ENCODE data around the gene CHFR. TPM values are rescaled to one million over a fixed set of nuclear protein-coding genes. Genes with fewer than 3 reads are reported as not detected.
"Not testable (repeated sequence)": the region's sequence is repeated elsewhere in the genome, so short reads cannot be mapped to it uniquely, and the experiment has no call there.

CHFR gene
- total RNA-seq, 4 donors from 2014 or later: 10.8 to 19.6 (median 12.1) TPM

DNA sequence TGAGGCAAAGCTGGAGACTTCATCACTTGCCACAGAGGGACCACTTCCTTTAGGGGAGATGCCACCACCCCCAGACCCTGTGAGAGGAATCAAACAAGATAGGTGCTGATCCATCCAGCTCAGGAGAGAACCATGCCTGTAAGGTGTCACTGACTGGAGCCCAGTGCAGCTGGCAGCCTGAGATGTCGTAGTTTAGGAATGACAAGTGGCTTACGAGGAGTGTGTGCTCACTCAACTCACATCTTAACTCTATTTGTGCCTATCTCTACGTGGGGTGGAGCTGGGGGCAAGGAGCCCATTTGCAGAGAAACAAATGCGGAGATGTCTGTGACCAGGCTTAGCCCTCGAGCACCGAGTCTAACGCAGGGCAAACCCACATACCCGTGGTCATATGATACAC lies 25.8 kb downstream of the CHFR start:
- peaks cover 0 to 52% of the 10 kb centered on the region in 2 donors for H3K36me3 ChIP-seq
- intact Hi-C loops (cut with DNase I; ENCODE audit: low total_unique reads): no loop called here

DNA sequence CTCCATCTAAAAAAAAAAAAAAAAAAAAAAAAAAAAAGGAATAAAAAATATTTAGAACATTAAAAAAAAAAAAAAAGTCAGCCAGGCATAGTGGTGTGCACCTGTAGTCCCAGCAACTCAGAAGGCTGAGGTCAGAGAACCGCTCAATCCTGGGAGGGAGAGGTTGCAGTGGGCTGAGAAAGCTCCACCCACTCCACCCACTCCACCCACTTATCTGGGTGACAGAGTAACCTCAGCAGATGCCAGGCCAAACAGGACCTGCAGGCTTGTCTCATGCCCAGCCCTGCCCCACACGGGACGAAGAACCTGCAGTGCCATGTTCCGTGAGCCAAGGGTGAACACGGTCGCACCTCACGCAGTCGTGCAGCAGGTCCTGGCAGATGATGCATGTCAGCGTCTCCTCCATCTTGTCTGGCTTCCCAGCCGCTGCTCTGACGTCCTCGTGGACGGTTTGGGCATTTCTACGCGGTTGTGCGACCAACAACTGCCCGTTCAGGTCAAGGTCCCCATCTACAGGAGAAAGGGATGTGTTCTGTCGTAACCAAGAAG lies 28.6 kb downstream of the CHFR start:
- Histone ChIP-seq H3K27me3 (no peaks in the 10 kb centered on the region), H3K9me3 (no peaks in the 10 kb centered on the region), H3K4me3 (no peak overlapping the region), H3K4me1 (no peaks in the 10 kb centered on the region), H3K36me3 (peaks cover 0 to 77% of the 10 kb centered on the region in 2 donors), H3K27ac (no peak overlapping the region)
- in situ Hi-C loops (cut with MboI; ENCODE audit: low sequenced_read_pairs in 4 of 4): no loop called here
- intact Hi-C loops (cut with DNase I; ENCODE audit: low total_unique reads): no loop called here
- ATAC-seq: no peak
- DNase-seq: no peak
- TF ChIP-seq, protein P1, sequence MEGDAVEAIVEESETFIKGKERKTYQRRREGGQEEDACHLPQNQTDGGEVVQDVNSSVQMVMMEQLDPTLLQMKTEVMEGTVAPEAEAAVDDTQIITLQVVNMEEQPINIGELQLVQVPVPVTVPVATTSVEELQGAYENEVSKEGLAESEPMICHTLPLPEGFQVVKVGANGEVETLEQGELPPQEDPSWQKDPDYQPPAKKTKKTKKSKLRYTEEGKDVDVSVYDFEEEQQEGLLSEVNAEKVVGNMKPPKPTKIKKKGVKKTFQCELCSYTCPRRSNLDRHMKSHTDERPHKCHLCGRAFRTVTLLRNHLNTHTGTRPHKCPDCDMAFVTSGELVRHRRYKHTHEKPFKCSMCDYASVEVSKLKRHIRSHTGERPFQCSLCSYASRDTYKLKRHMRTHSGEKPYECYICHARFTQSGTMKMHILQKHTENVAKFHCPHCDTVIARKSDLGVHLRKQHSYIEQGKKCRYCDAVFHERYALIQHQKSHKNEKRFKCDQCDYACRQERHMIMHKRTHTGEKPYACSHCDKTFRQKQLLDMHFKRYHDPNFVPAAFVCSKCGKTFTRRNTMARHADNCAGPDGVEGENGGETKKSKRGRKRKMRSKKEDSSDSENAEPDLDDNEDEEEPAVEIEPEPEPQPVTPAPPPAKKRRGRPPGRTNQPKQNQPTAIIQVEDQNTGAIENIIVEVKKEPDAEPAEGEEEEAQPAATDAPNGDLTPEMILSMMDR (IDR thresholded peaks at IDR 0.05 in 4 of 5, conservative IDR thresholded peaks at IDR 0.05 in 1 of 5): no peak

More for the DNA sequence above, 25.8 kb downstream of the CHFR start:
- Histone ChIP-seq H3K27me3 (no peaks in the 10 kb centered on the region), H3K4me1 (no peaks in the 10 kb centered on the region), H3K9me3 (no peaks in the 10 kb centered on the region), H3K27ac (no peak overlapping the region), H3K4me3 (no peak overlapping the region)
- no peak for TF ChIP-seq POLR2A (IDR thresholded peaks at IDR 0.05)
- TF ChIP-seq, protein P1 (IDR thresholded peaks at IDR 0.05 in 4 of 5, conservative IDR thresholded peaks at IDR 0.05 in 1 of 5): no peak
- no peak for ATAC-seq
- in situ Hi-C loops (cut with MboI; ENCODE audit: low sequenced_read_pairs in 4 of 4): no loop called here
- DNase-seq: no peak

DNA sequence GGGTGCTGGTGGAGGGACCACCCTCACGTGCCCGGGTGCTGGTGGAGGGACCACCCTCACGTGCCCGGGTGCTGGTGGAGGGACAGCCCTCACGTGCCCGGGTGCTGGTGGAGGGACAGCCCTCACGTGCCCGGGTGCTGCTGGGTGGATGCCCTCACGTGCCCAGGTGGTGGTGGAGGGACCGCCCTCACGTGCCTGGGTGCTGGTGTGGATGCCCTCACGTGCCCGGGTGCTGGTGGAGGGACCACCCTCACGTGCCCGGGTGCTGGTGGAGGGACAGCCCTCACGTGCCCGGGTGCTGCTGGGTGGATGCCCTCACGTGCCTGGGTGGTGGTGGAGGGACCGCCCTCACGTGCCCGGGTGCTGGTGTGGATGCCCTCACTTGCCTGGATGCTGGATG lies 30.4 kb downstream of the CHFR start:
- H3K4me1 ChIP-seq; H3K27me3 ChIP-seq; ATAC-seq; DNase-seq; in situ Hi-C loops (cut with MboI; ENCODE audit: low sequenced_read_pairs in 4 of 4); H3K4me3 ChIP-seq; H3K9me3 ChIP-seq; intact Hi-C loops (cut with DNase I; ENCODE audit: low total_unique reads); H3K27ac ChIP-seq: not testable (repeated sequence)
- H3K36me3 ChIP-seq: peaks cover 0 to 95% of the 10 kb centered on the region in 2 donors

DNA sequence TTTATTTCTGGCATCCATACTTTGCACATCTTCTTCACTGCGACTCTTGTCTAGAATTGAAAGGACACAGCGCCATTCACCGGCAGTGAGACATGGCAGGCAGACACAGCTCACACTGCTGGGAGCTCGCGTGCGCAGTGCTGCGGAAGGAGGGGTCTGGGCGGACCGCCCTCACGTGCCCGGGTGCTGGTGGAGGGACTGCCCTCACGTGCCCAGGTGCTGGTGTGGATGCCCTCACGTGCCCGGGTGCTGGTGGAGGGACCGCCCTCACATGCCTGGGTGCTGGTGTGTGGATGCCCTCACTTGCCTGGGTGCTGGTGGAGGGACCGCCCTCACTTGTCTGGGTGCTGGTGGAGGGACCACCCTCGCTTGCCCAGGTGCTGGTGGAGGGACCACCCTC lies 30.8 kb downstream of the CHFR start:
- no peak overlapping the region for H3K4me3 ChIP-seq
- no peaks in the 10 kb centered on the region for H3K27me3 ChIP-seq
- ATAC-seq: no peak
- intact Hi-C loops (cut with DNase I; ENCODE audit: low total_unique reads): no loop called here
- TF ChIP-seq, protein P1 (IDR thresholded peaks at IDR 0.05 in 4 of 5, conservative IDR thresholded peaks at IDR 0.05 in 1 of 5): no peak
- no peak for TF ChIP-seq POLR2A (IDR thresholded peaks at IDR 0.05)
- H3K36me3 ChIP-seq: peaks cover 0 to 93% of the 10 kb centered on the region in 2 donors
- no peak for DNase-seq
- in situ Hi-C loops (cut with MboI; ENCODE audit: low sequenced_read_pairs in 4 of 4): no loop called here
- no peak overlapping the region for H3K27ac ChIP-seq
- H3K9me3 ChIP-seq: no peaks in the 10 kb centered on the region
- no peaks in the 10 kb centered on the region for H3K4me1 ChIP-seq

DNA sequence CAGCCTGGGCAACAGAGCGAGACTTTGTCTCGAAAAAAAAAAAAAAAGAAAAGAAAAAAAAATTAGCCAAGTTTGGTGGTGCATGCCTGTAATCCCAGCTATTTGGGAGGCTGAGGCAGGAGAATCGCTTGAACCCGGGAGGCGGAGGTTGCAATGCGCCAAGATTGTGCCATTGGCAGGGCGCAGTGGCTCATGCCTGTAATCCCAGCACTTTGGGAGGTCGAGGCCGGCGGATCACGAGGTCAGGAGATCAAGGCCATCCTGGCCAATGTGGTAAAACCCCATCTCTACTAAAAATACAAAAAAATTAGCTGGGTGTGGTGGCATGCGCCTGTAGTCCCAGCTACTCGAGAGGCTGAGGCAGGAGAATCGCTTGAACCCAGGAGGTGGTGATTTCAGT lies 32.2 kb downstream of the CHFR start:
- ATAC-seq; H3K9me3 ChIP-seq; H3K4me1 ChIP-seq; intact Hi-C loops (cut with DNase I; ENCODE audit: low total_unique reads); H3K27ac ChIP-seq; H3K27me3 ChIP-seq; DNase-seq; H3K4me3 ChIP-seq; in situ Hi-C loops (cut with MboI; ENCODE audit: low sequenced_read_pairs in 4 of 4): not testable (repeated sequence)
- peaks cover 0 to 93% of the 10 kb centered on the region in 2 donors for H3K36me3 ChIP-seq
